ENCODE data around the gene CACNB1.

GRCh38 chr17:39170558-39170957 is 26.9 kb downstream of the CACNB1 start:
- TF ChIP-seq, protein P1, sequence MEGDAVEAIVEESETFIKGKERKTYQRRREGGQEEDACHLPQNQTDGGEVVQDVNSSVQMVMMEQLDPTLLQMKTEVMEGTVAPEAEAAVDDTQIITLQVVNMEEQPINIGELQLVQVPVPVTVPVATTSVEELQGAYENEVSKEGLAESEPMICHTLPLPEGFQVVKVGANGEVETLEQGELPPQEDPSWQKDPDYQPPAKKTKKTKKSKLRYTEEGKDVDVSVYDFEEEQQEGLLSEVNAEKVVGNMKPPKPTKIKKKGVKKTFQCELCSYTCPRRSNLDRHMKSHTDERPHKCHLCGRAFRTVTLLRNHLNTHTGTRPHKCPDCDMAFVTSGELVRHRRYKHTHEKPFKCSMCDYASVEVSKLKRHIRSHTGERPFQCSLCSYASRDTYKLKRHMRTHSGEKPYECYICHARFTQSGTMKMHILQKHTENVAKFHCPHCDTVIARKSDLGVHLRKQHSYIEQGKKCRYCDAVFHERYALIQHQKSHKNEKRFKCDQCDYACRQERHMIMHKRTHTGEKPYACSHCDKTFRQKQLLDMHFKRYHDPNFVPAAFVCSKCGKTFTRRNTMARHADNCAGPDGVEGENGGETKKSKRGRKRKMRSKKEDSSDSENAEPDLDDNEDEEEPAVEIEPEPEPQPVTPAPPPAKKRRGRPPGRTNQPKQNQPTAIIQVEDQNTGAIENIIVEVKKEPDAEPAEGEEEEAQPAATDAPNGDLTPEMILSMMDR (conservative IDR thresholded peaks at IDR 0.05; ENCODE audit: low read depth, low read length) = no peak
- no peak for TF ChIP-seq EZH2 (IDR thresholded peaks at IDR 0.05; ENCODE audit: low read length, unreplicated experiment)

All from PC-3 (cell line).